NCI-H1417 treated with DMSO at 0.1 percent for 48 hours (cell line): ENCODE results near the gene UBTD1.

Experiments
- DNase-seq: peaks from one replicate; lab custom pipeline; 2025; lab: John Stamatoyannopoulos, UW

The UBTD1 gene

DNA sequence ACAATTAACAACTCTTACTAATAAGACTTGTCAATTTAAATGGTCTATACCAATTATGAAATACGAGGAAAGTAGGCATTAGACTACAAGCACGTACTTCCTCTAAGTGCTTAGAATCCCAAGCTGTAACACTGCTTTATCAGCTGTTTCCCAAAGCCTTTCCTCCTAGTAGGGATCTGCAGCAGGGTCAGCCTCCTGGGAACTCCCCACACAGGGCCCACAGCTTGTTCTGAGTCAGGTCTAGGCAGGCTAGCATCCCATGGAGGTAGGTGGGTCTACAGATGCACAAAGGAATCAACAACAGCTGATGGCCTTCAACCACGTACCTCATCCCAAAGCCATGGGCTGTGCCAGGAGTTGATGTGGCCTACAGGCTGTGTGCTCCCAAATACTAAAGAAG lies 15.2 kb upstream of the UBTD1 start:
- DNase-seq = no peak

DNA sequence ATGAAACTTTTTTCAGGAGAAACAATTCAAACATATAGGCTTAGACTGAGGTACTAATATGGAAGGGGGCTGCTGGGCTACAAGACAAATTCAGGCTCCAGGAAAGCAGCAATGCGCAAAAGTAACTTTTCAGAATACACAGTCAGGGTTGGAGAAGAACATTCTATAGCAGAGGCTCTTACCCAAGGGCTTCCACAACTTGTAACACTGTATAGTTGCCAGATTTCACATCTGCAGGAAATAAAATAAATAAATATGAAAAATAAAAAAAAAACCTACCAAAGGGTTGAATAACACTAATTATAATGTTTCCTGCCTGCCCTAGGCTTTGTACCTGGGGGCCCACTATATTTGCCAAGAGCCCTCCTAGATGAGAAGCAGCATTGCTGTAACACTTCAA lies 14.8 kb upstream of the UBTD1 start:
- DNase-seq = no peak

DNA sequence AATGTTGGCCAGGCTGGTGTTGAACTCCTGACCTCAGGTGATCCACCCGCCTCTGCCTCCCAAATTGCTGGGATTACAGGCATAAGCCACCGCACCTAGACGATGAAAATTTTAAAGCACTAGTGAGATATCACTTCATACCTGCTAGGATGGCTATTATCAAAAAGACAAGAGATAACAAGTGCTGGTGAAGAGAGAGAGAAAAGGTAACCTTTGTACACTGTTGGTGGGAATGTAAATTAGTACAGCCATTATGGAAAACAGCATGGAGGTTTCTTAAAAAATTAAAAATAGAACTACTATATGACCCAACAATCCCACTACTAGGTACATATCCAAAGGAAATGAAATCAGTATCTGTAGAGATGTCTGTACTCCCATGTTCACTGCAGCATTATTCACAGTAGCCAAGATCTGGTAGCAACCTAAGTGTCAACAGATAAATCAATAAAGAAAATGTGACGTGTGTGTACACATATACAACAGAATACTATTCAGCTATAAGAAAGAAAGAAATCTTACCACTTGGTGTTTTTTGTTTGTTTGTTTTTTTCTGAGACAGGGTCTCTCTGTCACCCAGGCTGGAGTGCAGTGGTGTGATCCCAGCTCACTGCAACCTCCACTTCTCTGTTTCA lies 13.0 kb upstream of the UBTD1 start:
- no peak for DNase-seq

DNA sequence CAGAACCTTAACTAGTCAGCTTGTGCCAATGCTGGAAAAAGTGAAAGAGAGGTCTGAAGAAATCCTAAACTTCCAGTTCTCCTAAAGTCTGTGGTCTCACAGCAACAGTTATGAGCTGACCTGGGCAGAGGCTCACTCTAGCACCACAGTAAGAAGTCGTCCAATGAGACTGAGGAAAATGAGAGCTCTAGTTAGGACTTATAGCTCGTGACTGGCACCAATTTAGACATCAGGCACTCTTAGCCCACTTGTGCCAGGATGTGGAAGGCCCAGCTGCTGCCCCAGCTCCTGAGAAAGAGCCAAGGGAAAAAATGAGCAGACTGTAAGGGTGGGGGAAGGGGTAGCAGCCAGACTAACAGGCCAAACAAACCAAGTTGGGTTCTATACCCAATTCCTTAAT lies 8.1 kb upstream of the UBTD1 start:
- DNase-seq = no peak

DNA sequence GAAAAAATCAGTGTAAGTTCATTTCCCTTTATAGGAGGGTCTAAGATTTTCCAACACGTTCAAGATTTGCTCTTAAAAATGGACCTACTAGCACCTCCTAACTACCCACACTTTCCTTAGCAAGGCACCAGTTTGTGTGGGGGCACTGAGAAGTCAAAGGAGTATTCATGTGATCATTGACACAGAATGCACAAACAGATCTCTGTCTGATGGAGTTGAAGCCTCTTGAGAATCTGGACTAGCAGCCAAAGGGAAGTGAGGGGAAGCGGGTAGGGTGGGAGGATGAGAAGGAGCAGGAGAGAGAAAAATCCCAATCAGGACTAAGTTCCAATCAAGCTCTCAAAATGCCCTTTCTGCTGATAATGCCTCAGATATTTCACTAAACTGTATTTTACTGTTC lies 4.6 kb upstream of the UBTD1 start:
- no peak for DNase-seq

DNA sequence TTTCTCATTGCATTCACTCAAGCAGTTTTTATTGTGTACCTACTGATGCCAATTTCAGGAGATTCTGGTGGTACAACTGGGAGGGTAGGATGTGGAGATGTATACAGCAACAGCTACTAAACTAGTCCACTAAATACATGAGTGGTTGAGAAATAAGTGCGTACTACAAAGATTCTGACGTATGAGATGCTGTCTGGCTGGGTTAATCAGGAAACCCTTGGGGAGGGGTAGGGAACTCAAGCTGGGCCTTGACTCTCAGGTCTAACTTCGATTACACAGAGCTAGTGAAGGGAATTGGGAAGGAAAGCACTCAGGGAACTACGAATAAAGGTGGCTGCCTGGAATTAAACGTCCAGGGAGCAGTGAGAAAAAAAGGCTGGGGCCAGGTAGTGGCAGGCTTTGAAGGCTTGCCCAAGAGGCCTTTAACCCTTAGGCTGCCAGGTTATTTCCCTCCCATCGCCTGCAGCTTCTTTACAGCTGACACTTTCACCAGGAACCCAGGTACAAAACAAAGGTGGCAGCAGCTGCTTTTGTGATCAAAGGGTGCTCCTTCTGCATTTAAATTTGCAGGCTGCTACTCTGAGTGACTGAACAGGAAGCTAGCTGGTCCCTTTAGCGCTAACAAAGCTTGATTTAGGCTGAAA lies 3.7 kb upstream of the UBTD1 start:
- no peak for DNase-seq

DNA sequence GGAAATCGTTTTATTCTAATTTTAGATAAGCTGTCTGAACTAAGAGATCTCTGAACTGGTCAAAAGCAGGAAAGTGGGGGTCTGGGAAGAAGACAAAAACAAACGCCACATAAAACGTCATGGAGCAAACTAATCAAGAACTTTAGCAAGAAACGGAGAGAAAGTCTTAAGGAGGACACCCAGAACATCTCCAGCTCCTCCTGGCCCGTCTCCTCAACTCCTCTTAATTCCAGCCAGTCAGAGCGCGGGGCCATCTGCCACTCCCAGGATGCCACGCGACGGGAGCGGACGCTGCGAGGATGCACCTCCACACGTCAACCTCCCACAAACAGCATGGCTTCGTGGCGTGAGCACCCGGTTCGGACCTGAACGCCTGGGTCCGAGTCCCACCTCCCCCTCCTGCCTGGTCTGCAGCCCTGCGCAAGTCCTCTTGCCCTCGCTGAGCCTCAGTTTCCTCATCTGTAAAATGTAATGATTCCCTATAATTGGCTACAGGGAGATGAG lies 1.1 kb upstream of the UBTD1 start:
- DNase-seq = no peak

- peak; percentile 92 for DNase-seq
Measured at GRCh38 chr10:97498076-97498840, 466 bp upstream of the UBTD1 start, which contains the start of gene MMS19. Gene MMS19 (minus strand): TSS chr10:97498422. CDS start chr10:97498384, 38 bp downstream.

- DNase-seq = no peak
Measured at GRCh38 chr10:97499561-97500296, 1.0 kb downstream of the UBTD1 start.

GRCh38 chr10:97500297-97500575 lies 1.5 kb downstream of the UBTD1 start:
- no peak for DNase-seq

GRCh38 chr10:97502916-97503315 lies 4.2 kb downstream of the UBTD1 start:
- no peak for DNase-seq

GRCh38 chr10:97503406-97503805 lies 4.7 kb downstream of the UBTD1 start:
- no peak for DNase-seq

- no peak for DNase-seq
Measured at GRCh38 chr10:97505152-97505551, 6.4 kb downstream of the UBTD1 start.

DNA sequence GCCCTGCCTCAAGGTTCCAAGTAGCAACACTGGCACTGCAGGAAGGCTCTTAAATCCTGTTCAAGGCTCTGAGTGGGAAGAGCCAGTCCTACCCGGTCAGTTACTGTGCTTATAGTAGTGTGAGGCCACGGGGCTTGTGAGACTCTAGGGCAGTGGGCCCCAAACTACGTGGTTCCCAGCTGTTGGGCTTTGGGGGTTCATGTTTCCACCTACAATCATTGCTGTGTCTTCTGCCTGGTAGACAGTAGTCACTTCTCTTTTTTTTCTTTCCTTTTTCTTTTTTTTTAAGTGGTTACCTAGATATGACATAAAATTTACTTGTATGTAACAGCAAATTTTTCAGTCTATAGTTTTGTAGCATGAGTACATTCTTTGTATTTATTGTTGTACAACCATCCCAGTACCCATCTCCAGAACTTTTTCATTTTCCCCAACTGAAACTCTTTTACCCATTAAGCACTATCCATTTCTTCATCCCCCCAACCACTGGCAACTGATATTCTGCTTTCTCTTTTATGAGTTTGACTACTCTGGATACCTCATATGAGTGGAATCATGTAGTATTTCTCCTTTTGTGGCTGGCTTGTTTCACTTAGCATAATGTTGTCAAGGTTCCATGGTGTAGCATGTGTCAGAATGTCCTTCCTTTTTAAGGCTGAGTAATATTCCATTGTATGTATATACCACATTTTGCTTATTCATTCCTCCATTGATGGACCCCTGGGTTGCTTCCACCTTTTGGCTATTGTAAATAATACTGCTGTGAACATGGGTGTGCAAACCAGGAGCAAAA lies 7.7 kb downstream of the UBTD1 start:
- DNase-seq = no peak

DNA sequence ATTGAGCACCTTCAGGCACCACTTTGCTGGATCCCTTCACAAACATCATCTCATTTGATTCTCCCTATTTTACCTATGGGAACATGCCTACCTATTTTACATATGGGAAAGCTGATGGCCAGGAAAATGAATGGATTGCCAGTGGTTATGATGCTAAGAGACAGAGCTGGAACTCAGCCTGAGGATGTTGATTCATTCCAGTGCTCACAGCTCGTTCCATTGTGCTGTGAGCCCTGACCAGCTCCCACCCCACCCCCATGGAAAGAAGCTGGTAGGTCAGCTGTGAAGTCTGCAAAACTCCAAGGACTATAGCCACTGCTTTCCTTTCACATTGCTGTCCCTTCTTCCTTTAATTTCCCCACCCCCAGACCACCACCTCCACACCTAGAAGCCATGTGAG lies 9.6 kb downstream of the UBTD1 start:
- no peak for DNase-seq

DNA sequence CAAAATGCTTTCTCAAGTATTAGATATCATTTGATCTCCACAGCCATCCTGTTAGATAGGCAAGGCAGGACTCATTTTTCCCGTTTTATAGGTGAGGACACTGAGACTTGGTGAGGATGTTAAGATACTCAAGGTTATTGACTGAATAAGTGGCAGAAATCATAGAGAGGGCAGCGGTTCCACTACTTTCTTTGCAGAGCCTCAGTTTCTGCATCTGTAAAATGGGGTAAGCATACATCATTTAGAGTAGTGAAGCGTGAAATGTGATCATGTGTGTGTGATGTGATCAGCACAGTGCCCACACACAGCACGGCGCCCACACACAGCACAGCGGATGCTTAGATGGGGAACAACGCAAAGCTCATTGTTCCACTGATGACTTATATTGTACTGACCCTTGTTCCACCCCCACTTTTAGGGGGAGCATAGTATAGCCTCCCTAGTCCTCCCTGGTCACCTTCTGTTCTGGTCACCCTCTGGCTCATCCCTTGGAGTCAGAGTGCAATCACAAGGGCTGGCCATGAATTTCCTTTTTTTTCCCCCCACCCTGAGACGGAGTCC lies 10.5 kb downstream of the UBTD1 start:
- no peak for DNase-seq

DNA sequence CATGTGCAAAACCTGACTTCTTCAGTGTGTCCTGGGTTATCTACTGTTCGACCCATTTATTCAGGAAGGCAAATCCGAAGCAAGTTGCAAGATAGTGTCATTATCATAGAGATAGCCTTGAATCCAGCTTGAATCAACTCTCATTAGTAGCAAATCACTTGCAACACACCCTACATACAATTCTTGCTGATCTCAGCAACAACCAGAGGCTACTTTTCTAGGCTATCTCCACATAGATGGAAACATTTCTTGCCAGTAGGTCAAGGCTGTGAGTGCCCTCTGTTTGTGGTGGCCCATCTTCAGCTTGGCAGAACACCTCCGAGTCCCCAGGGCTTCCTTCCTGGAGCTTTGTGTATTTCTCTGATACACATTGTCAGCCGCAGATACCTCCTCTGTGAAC lies 12.0 kb downstream of the UBTD1 start:
- DNase-seq = no peak

DNA sequence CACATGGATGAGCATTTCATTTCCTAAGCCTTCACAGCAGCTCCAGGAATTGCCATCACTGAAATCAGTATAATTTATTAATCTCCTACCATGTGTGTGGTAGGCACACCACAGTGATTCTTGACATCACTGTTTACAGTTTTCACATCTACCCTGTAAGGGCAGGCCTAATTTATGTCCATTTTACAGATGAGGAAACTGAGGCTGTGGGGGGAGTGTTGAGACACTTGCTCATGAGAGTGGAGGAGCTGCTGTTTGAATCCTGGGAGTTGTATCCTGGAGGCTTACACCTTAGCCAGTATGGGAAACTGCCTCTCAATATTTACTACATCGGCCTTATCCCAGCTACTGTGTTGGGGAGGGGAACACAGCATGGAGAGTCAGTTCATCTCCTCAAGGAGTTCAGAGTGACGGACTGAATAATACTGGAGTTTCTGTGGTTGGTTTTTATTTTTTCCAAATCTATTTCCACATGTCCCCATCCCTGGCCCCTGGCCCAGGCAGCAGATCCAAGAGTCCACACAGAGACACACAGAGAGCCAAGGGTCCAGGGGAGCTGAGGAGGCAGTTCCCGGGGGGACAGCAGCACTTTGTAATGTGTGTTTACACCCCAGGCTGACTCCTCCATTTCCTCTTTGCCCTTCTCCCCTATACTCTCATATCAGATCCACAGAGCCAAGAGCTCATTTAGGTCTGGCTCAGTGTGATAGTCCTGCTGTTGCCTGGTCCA lies 13.2 kb downstream of the UBTD1 start:
- DNase-seq = no peak

DNA sequence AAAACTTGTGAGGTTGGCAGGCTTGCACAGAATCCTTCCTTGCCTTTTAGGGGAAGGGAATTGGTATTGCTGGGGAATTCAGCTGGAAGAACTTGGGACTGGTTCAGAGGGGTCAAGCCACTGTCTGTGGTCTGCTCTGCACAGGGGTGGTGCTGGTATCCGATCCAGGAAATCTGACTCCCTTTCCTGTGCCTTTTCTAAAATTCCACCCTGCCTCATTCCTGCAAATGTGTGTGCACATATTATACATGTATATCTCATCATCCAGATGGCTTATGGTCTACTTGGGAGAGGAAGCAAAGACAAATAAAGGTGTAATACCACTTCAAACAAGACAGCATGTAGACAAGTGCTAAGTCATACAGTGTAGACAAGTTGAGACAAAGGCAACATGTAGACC lies 14.3 kb downstream of the UBTD1 start:
- no peak for DNase-seq

- no peak for DNase-seq
Measured at GRCh38 chr10:97514344-97514743, 15.6 kb downstream of the UBTD1 start.
